ENCODE data around the gene LINC00237.

Gene LINC00237

DNA sequence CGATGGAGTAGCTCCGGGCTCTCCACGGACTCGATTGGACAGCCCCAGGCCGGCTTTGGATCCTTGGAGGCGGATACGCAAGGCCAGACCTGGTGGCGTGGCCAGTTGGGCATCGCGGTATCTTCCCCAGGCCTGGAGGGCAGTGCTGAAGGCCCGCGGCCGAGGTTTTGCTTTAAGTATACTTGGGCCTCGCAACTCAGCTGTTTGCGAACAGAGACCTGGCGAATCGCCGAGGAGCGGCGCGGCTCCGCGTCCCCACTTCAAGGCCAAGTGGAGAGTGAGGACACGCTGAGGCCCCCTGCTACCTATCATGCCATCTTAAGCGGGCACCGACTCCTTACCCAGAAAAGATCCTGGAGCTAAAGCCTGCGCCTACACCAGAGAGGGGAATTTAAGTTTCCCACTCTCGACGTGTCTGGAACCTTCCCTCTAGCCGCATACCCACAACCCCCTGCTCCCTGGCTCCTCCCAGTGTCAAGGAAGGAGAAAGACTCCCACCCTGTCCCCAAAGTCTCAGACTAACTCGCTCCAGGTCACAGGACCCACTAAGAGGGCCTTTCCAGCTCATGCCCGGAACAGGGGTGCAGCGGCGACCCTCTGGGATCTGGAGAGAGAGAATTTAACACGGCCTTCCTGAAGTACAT, 4.1 kb downstream of the LINC00237 start:
- TF ChIP-seq POLR2A (IDR thresholded peaks at IDR 0.05; ENCODE audit: extremely low read depth, insufficient read length) (no peak), MYC (IDR thresholded peaks at IDR 0.05; ENCODE audit: low read depth, low read length) (no peak)
- TF ChIP-seq, protein P1, sequence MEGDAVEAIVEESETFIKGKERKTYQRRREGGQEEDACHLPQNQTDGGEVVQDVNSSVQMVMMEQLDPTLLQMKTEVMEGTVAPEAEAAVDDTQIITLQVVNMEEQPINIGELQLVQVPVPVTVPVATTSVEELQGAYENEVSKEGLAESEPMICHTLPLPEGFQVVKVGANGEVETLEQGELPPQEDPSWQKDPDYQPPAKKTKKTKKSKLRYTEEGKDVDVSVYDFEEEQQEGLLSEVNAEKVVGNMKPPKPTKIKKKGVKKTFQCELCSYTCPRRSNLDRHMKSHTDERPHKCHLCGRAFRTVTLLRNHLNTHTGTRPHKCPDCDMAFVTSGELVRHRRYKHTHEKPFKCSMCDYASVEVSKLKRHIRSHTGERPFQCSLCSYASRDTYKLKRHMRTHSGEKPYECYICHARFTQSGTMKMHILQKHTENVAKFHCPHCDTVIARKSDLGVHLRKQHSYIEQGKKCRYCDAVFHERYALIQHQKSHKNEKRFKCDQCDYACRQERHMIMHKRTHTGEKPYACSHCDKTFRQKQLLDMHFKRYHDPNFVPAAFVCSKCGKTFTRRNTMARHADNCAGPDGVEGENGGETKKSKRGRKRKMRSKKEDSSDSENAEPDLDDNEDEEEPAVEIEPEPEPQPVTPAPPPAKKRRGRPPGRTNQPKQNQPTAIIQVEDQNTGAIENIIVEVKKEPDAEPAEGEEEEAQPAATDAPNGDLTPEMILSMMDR (IDR thresholded peaks at IDR 0.05; ENCODE audit: low read depth, low read length) = no peak
- TF ChIP-seq, protein P2, sequence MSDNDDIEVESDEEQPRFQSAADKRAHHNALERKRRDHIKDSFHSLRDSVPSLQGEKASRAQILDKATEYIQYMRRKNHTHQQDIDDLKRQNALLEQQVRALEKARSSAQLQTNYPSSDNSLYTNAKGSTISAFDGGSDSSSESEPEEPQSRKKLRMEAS (IDR thresholded peaks at IDR 0.05; ENCODE audit: low read depth, low read length) = no peak
- DNase-seq (ENCODE audit: low read depth) = peak; percentile 30
- H3K4me3 ChIP-seq (ENCODE audit: low read depth, low read length) = no peak overlapping the region

DNA sequence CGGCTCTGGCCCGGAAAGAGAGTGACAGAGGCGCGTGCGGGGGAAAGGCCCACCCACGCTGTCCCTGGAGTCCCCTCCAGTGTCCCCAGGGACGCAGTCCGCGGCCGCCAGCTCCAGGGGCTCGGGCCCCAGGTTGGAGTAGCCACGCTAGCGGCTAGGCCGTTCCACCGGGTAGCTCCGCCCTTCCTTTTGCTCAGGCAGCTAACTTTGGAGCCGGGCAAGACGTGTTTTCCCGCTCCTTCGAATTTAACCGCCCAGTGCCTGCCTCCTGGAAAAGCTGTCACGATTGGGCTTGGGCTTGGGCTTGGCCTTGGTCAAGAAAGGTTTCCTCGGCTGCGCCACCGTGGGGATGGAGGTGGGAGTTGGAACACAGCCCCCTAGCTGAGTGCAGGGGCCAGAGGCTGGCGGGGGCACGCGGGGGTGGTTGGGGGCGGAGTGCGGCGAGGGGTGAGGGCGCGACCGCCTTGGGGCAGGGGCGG, 4.7 kb downstream of the LINC00237 start:
- TF ChIP-seq, protein P2 (IDR thresholded peaks at IDR 0.05; ENCODE audit: low read depth, low read length) = no peak
- TF ChIP-seq MYC (IDR thresholded peaks at IDR 0.05; ENCODE audit: low read depth, low read length) (no peak), POLR2A (IDR thresholded peaks at IDR 0.05; ENCODE audit: extremely low read depth, insufficient read length) (no peak)
- TF ChIP-seq, protein P1 (IDR thresholded peaks at IDR 0.05; ENCODE audit: low read depth, low read length) = no peak
- peak overlapping the region; percentile 73 for H3K4me3 ChIP-seq (ENCODE audit: low read depth, low read length)

DNA sequence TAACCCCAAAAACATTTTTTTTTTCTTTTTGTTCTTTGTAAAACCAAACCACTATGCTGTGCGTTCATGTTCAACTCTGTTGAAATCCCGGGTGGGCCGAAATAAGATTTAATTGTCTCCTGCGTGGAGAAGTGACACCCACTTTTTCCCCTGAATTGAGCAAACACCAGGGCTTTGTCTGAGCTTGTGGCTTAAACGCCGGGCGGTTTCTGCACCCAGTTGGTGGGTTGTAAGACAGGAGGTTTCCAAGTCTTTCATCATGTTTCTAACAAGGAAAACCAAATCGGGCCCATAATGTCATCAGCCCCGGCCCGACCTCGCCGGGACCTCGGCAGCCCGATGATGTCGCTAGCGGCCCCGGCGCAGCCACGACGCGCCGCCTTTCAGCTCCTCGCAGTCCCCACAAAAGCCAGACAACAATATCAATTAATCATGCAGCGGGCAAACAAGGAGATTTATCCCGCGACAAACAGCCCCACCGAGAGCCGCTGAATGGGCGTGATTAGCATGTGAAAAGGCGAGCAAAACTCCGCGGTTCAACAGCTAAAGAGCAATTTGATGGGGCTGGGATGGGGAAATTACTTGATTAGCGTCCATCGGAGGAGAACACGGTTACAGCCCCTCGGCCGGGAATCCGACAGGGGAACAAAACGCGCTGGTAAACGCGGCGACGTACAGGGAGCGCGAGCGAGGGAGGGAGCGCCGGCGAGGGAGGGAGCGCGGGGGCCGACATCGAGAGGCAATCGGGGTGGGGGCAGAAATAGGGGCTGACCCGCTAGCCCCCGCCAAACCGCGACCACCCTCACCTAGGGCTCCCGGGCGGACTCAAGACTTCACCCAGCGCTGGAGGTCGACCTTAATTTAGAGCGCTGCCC, 5.3 kb downstream of the LINC00237 start:
- TF ChIP-seq, protein P1 (IDR thresholded peaks at IDR 0.05; ENCODE audit: low read depth, low read length) = no peak
- TF ChIP-seq MYC (IDR thresholded peaks at IDR 0.05; ENCODE audit: low read depth, low read length) = 0 out of 2 replicates have a peak, but pooled peaks have one; percentile 51
- TF ChIP-seq, protein P2 (IDR thresholded peaks at IDR 0.05; ENCODE audit: low read depth, low read length) = no peak
- H3K4me3 ChIP-seq (ENCODE audit: low read depth, low read length) = peak overlapping the region; percentile 73
- peak; percentile 86 for DNase-seq (ENCODE audit: low read depth)

More for the DNA sequence above, 4.7 kb downstream of the LINC00237 start:
- DNase-seq (ENCODE audit: low read depth) = peak; percentile 79

DNA sequence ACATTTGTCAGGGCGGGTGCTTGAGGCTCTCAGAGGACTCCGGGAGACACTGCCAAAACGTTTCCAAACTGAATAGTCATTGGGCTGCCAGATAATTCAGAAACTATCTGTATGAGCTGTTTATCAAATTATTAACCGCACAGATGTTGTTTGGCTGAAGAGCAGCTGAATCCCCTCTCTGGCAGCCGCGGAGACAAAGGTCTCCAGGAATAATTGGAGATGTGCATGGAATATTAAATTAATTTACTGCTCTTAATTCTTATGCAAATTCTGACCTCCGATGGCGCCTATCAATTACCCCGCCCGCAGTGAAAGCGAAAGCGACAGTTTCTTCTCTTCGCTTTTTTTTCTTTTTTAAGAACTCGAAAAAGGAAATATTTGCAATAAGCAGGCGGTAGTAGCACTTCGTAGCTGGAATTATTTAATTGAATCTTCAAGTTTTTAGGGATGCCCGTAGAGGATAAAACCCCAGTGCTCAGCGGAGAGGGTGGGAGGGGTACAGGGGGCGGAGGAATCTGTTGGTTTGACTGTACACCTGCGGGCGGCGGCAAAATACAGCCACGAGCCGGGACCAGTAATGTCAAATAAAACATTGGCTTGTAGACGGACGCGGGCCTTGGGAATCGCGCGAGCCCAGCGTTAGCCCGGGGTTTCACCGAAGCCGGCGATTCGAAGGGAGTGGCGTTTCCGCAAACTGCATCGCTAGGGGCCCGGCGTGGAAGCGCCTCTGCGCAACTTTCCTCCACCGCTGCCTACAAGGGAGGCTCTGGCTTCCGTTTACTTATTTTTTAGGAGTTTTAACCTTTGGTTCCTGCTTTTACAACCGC, 6.2 kb downstream of the LINC00237 start:
- DNase-seq (ENCODE audit: low read depth) = peak; percentile 91
- TF ChIP-seq, protein P2 (IDR thresholded peaks at IDR 0.05; ENCODE audit: low read depth, low read length) = peak; percentile 40
- TF ChIP-seq POLR2A (IDR thresholded peaks at IDR 0.05; ENCODE audit: extremely low read depth, insufficient read length) = peak; percentile 52
- TF ChIP-seq, protein P1 (IDR thresholded peaks at IDR 0.05; ENCODE audit: low read depth, low read length) = no peak
- peak overlapping the region; percentile 73 for H3K4me3 ChIP-seq (ENCODE audit: low read depth, low read length)

DNA sequence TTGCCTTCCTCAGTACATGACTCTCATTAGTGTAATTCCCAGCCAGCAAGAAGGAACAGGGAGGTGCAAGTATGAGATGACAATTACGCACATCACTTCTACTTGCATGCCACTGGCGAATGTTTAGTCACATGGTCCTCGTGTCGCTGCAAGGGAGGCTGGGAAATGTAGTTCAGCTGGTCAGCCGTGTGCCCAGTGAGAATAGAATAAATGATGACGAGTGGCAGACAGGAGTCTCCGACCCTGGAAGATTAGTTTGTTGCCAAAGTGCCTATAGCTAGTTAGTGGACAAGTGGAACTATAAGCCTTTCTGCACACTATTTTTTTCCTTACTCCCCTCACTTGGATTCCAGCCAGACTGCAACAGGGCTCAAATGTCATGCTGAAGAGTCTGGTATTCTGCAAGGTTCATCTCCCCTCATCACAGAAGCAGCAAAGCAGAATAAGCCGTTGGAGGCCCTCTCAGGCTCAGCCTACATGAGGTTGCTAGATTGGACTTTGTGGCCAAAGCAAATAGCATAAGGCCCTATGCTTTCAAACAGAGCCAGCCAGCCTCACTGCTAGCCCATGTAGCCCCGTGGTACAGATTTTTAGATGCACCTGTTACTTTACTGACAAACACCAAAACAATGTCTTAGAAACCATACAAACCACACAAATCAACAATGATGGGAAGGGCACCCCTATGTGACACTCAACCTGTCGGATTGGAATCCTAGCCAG, 9.7 kb downstream of the LINC00237 start:
- peak; percentile 30 for DNase-seq (ENCODE audit: low read depth)
- no peak overlapping the region for H3K4me3 ChIP-seq (ENCODE audit: low read depth, low read length)
- 0 out of 2 replicates have a peak, but pooled peaks have one; percentile 19 for TF ChIP-seq MYC (IDR thresholded peaks at IDR 0.05; ENCODE audit: low read depth, low read length)
- TF ChIP-seq, protein P1 (IDR thresholded peaks at IDR 0.05; ENCODE audit: low read depth, low read length) = no peak
- TF ChIP-seq, protein P2 (IDR thresholded peaks at IDR 0.05; ENCODE audit: low read depth, low read length) = peak; percentile 70

Measured in NB4 (cell line).